HG03342 (cell line): ENCODE measurements around the gene RNASET2.

Source experiments
- ATAC-seq: cut with Tn5 transposase; IDR thresholded peaks from one replicate; pipeline ENCODE4 v1.9.1; 2021; ENCODE audit warnings: mild to moderate bottlenecking, moderate library complexity; ENCODE audit not compliant: unreplicated experiment

The RNASET2 gene

DNA sequence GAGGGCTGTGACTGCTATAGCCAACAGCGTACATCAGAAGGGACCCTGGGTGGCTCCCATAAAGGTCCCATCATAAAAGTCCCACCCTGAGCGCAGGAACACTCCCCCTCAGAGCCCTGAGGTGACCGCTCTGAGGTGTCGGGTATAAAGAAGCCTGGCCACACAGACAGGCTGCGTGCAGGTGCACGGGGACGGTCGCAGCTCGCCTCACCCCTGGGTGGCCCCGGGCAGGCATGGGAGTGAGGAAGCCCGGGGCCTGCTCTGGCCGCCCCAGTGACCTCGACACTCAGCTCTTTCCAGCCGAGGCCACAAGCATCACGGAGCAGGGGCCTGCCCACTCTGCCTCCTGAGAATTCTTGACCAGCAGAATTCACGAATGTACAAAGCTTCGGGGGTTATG is 14.4 kb upstream of the RNASET2 start:
- ATAC-seq: no peak

DNA sequence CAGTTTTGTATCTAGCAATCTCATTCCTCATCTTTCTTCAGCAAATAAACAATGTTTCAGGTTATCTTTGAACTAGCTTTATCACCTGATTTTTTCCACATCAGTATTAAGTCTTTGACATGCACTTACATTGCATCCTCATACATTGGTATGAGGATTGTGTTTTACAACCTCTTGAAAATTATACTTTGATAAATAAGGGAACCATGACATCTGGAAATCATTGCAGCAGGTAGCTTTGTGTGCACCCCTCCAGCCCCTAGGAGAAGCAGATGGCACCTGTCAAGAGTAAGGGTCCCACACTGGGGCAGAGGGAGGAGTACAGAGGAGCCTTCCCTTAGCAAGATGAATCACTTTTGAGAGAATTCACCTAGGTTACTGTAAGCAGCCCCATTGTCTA is 13.7 kb upstream of the RNASET2 start:
- no peak for ATAC-seq

DNA sequence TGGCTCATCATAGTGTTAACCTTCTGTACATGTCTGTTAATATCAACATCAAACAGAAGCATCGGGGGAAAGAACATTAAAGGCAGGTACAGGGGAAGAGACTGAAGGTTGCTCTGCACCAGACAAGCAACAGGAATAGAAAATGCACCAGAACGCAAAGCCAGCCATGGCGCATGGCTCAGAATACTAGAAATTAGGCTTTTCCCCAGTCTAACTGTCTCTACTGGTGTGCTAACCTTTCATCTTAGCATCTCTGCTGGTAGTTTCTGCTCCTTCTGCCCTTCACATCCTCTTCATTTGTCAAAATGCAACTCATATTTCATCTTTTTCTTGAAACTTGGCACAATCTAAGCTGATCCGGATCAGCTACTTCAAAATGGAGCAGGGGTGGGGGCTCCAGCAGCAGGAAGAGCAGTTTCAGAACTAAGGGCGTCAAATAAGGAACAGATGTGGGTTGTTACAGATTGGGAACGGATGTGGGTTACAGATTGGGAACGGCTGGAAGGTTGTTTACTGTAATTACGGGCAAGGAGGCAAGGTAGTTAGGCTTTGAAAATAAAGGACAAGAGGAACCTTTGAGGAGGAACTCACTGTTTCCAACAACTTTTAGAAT is 13.1 kb upstream of the RNASET2 start:
- ATAC-seq: no peak

DNA sequence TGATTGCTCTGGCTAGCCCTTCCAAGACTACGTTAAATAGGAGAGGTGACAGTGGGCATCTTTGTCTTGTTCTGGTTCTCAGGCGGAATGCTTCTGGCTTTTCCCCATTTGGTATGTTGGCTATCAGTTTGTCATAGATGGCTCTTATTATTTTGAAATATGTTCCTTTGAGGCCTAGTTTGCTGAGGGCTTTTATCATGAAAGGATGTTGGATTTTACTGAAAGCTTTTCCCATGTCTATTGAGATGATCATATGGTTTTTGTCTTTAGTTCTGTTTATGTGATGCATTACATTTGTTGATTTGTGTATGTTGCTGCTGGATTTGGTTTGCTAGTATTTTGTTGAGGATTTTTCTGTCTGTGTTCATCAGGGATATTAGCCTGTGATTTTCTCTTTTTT is 9.9 kb upstream of the RNASET2 start:
- no peak for ATAC-seq

DNA sequence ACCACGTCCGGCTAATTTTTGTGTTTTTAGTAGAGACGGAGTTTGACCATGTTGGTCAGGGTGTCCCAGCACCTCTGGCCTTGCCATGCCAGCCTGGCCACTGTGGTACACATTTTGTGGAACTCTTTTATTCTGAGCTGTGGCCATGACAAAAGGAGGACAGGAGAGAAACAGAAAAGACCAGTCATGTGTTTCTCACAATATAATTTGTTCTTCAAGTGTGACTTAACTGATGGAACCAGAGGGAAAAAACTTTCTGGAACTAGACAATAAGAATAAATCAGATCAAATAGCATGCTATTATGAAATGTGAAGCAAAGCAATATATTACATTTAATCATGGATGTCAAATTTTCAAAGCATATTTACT is 4.2 kb upstream of the RNASET2 start:
- no peak for ATAC-seq

DNA sequence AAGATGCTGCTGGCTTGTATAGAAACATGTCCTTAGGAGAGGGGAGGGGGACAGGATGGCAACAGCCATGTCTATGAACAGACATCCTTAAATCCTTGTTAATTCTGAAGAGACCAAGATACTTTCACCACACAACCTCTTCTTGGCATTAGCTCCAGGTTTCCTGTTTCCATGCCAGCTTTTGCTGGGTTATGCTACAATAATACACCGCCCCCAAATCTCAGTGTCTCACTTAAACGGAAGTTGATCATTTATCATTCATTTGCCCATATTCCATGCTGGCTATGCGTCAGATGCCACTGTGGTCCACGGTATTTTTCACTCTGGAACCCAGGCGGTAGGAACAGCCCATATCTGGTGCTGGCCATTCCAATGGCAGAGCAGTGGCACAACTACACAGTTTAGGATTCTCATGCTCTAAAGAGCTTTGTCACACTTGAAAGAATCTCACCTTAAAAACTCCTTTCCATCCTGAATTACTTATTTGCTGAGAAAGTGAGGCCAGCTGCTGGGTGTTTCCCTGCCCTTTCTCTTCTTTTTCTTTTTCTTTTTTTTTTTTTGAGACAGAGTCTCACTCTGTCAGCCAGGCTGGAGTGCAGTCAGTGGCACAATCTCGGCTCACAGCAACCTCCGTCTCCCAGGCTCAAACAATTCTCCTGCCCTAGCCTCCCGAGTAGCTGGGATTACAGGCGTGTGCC is 3.7 kb upstream of the RNASET2 start:
- ATAC-seq: no peak

DNA sequence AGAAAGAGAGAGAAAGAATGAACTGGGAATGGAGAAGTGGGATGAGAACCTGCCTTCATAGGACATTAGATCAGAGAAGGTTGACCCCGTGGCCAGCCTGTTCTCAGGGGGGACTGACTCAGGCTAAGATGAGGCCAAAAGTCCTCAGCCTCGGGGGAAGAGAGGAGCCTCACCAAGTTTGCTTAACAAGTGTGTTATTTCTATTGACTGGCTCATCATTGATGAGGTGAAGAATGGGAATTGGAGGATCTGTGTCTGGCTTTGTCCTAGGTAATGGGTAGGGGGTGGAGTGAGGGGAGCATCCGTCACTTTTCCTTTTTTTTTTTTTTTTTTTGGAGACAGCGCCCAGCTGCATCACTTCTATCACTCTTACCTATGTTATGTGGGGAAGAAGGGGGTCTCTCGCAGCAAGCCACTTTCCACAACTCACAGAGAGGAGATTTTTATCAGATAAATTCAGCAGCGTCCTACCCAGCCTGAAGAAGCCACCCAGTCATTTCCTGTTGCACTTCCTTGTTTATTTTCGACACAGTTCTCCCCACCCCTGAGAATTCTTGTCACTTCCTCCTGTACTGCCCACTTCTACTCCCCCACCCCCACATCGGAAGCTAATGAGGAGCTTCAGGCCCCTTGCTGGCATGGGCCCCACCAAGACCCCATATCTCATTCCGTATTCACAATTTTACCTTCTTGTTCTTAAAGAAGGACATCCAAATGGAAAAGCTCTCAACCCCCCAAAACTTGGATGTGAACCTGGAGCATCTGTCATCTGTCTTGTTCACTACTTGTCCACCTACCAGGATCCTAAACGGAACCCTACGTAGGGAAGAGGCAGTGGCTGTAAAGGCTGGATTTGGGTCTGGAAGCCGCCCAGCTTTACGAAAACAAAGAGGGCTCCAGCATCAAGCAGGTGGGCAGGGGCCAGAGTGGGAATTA is 2.8 kb upstream of the RNASET2 start:
- ATAC-seq: no peak

DNA sequence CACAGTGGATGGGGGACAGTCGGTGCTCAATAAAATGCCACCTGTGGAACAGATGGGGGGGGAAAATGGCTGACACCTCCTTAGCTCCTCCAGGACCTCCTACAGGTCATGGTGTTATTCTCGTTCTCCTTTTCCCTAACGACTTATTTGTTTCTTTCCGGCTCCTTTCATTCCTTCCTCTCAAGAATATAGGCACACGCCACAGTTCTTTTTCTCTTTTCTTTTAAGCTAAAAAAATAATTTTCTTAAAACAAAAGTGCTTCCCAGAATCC is 1.4 kb upstream of the RNASET2 start:
- no peak for ATAC-seq

DNA sequence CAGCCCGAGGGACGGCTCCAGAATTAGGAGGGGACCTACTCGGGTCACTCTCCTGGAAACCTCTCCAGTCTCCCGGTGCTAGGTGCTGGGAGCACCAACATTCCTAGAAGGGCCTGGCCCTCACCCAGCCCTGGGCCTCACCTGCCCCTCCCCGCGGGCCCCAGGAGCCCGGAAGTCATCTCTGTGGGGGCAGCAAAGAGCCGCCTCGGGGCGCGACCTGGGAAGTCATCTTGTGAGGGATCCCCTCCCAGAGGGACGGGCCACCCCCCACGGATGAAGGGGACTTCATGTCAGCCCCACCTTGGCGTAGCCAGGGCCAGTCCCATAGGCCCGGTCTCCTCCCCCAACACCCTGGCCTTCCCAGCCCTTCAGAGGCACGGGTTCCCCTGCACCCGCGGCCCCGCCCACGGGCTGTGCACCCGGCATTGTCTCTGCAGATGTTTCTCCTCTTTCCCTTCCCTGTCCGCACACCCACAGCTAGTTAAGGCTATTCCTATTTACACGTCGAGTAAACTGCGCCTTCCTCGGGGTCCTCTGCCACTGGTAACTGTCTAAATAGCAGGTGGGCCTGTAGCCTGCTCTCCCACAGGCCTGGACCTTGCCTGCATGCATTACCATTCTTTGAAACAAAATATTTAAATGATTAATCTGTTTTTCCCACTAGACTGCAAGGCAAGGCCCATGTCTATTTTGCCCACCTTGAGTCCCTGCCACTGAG is 896 bp upstream of the RNASET2 start:
- ATAC-seq: peak; percentile 28

DNA sequence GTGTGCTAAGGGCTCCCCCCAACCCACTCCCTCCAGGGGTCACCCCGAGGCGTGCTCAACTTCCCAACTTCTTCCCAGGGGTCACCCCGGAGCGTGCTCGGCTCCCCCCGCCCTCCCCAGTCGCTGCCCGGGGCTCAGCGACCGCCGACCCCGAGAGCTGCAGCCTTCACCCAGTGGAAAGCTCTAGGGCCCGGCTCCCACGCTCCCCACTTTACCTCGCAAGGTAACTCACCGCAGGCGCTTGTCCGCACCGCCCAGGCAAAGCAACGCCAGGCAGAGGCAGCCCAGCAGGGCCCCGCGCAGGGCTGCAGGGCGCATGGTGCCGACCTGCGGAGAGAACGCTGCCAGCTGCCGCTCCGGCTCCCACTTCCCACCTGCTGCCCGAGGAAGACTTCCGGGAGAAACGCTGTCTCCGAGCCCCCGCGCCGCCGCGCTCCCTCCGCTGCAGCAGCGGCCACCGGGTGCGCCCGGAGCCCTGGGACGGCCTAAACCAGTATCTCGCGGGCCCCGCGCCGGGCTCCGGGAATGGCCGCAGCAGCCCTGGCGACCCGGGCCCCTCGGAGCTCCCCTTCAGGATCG is 396 bp downstream of the RNASET2 start:
- ATAC-seq: peak; percentile 3

DNA sequence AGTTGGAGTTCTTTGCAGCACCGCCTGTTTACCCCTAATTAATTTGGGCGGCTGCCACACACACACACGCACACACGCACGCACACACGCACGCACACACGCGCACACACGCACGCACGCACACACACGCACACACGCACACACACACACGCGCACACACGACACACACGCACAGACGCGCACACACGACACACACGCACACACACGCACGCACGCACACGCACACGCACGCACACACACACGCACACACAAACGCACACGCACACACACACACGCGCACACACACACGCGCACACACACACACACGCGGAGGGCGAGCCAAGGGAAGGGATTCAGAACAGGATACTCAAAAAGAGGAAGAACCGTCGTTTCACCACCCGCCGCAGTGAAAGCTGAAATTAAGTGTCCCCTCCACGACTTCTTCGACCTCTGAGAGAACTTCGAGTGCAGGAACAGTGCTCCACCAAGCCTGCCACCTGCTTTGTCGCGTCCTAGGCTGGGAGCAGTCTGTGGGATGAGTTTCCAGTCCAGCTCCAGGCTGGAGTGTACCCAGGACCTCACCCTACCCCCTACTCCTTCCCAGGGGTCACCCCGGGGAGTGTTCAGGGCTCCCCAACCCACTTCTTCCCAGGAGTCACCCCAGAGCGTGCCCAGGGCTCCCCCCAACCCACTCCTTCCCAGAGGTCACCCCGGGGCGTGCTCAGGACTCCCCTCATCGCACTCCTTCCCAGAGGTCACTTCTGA is 1.1 kb downstream of the RNASET2 start:
- ATAC-seq: no peak

DNA sequence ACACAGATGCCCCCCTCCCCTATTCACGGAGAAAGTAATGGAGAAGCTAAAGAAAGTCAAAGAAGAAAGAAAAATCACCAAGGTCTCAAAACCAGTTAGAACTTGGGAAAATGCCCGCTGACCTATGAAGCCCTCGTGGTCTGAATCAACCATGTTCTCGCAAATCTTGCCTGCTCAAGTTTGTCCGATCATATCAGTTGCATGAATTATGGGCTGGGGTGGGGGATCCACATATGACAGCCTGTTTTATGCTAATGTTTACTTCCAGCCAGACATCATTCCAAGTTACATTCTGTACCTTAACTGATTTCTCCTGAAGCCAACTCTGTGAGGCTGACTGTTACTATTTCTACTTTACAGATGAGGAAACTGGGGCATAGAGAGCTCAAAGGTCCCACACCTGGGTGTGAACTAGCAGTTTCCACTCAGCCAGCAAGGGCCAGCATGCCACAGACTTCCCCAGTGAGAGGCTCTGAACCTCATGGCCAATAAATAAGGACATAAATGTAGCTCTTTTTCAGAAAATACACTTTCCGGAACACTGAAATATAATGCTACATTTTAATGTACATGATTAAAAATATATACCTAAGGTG is 2.1 kb downstream of the RNASET2 start:
- no peak for ATAC-seq

DNA sequence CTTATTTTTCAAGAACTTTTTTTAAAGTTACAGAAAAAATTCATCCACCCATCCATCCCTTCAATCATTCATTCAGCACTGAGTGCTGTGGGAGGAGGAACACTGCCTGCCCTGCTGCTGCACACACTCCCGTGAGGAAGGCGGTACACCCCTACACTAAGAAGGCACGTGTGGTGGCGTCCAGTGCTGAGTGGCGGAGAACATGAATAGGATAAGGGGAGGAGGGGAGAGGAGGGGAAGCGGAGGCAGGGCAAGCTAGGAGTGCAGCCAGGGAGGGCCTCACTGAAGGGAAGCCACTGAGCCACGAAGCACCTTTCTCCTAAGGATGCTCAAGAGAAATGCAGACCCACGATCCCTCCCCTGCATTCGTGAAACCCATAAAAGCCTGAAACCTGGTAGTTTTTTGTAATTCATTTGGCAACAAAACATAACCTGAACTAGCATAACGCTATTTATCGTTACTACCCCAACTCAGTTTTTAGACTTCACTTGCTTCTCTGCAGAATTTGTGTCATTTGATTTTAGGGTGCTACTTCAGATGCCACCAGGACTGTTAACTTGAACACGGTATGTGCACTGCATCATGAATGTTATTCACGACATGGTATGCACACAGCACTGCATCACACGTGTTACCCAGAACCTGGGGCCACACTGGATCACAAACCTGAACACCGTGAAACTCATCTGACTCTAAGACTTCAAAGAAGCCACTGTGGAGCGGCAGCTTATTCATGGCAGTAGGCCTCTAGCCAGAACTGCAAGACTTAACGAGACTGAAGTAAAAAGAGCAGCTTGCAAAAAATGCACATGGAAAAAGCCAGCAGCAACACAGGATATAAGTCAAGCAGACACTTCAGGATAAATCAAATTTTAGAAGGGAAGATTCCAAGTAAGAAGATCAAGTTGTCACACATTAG is 3.5 kb downstream of the RNASET2 start:
- ATAC-seq: no peak

DNA sequence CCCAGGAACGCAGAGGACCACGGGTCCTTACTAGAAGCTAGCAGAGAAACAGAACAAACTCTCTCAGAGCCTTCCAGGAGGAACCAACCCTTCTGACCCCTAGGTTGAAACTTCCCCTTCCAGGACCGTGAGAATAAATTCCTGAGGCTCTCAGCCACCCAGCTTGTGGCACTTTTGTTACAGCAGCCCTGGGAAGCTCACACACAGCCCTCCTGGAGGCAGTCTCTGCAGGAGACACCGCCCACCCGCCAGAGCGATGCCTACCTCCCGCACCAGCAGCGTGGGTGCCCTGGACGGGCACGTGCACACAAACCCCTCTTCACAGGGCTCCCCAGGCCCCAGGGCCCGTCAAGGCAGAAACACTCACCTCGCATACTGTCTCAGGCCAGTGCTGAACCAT is 4.2 kb downstream of the RNASET2 start:
- no peak for ATAC-seq

DNA sequence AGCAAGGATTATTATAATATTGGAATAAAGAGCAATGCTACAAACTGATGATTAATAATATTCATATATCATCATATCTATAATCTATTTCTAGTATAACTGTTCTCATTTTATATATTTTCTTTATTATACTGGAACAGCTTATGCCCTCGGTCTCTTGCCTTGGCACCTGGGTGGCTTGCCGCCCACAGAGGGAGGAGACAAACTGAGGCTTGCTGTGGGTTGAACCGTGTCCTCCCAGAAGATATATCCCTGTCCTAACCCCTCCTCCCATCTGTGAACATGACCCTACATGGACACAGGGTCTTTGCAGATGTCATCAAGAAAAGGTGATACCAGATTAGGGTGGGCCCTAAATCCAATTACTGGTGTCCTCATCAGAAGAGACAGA is 4.7 kb downstream of the RNASET2 start:
- ATAC-seq: no peak

DNA sequence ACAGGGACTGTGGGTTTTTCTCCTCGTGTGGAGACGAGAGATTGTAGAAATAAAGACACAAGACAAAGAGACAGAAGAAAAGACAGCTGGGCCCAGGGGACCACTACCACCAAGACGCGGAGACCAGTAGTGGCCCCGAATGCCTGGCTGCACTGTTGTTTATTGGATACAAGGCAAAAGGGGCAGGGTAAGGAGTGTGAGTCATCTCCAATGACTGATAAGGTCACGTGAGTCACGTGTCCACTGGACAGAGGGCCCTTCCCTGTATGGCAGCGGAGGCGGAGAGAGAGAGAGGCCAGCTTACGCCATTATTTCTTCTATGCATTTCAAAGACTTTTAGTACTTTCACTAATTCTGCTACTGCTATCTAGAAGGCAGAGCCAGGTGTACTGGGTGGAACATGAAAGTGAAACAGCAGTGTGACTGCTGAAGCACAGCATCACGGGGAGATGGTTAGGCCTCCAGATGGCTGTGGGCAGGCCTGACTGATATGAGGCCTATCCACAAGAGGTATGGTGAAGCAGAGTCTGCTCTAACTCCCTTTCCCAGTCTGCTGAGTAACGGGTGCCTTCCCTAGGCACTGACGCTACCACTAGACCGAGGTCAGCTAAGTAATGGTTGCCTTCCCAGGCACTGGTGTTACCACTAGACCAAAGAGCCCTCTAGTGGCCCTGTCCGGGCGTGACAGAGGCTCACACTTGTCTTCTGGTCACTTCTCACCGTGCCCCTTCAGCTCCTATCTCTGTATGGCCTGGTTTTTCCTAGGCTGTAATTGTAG is 5.3 kb downstream of the RNASET2 start:
- ATAC-seq: peak; percentile 94

DNA sequence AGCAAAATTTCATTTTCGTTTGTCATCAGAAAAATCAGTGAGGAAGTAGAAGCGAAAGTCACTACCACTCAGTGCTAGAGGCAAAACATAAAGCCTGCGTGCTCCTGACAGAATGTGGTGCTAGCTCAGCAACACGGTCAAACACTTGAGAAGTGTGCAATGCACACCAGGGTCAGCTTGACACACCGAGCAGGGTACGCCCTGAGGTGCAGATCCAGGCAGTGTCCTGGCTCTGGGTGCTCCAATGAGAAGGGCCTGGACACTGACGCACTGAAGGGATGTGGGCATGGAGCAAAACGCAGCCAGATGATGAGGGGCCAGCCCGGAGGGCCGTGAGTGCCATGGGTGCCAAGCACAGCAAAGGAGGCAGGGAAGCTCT is 5.9 kb downstream of the RNASET2 start:
- ATAC-seq: peak; percentile 44
